ENCODE measurements around the gene TPCN1.

- TF ChIP-seq ZNF138 (tag by site-specific recombination; IDR thresholded peaks at IDR 0.05; ENCODE audit: borderline replicate concordance) (no peak), ZBTB44 (tag by site-specific recombination; IDR thresholded peaks at IDR 0.05) (0 out of 2 replicates have a peak, but pooled peaks have one; percentile 6), SP2 (tag by site-specific recombination; IDR thresholded peaks at IDR 0.05) (peak; percentile 61), CTCF (tag by site-specific recombination; IDR thresholded peaks at IDR 0.05) (peak; percentile 87), ZNF843 (tag by site-specific recombination; IDR thresholded peaks at IDR 0.05) (peak; percentile 55; the same call in 1 of the 2 replicates), ZNF791 (tag by site-specific recombination; IDR thresholded peaks at IDR 0.05) (no peak), ZNF274 (IDR thresholded peaks at IDR 0.05; ENCODE audit: low read length) (no peak), ZNF274 (tag by site-specific recombination; IDR thresholded peaks at IDR 0.05; ENCODE audit: borderline replicate concordance) (no peak), ZNF76 (tag by site-specific recombination; IDR thresholded peaks at IDR 0.05; ENCODE audit: borderline replicate concordance, low read depth) (peak; percentile 30; the same call in 1 of the 2 replicates)
These were observed 11.7 kb downstream of the TPCN1 start for GRCh38 chr12:113232840-113233585.

All from HEK293 (cell line).